HG02840 (cell line): ENCODE data around the gene BCL6.
"Not testable (repeated sequence)": the region's sequence is repeated elsewhere in the genome, so short reads cannot be mapped to it uniquely, and the experiment has no call there.

ENCODE experiments used
- ATAC-seq: cut with Tn5 transposase; IDR thresholded peaks from one replicate; pipeline ENCODE4 v1.9.1; 2021; ENCODE audit warnings: mild to moderate bottlenecking, moderate library complexity, moderate number of reproducible peaks; ENCODE audit not compliant: unreplicated experiment, low FRiP score

Gene BCL6

GRCh38 chr3:187684880-187685279 lies 60.4 kb downstream of the BCL6 start:
- no peak for ATAC-seq

- no peak for ATAC-seq
These were observed 60.8 kb downstream of the BCL6 start for GRCh38 chr3:187684444-187684843.

- not testable (repeated sequence) for ATAC-seq
These were observed 63.5 kb downstream of the BCL6 start for GRCh38 chr3:187681756-187682155.

- ATAC-seq, result no peak
These were observed 65.5 kb downstream of the BCL6 start for GRCh38 chr3:187679638-187680396.

- ATAC-seq, result no peak
These were observed 66.5 kb downstream of the BCL6 start for GRCh38 chr3:187678726-187679268.

GRCh38 chr3:187677604-187678003 lies 67.7 kb downstream of the BCL6 start:
- no peak for ATAC-seq

- no peak for ATAC-seq
These were observed 72.3 kb downstream of the BCL6 start for GRCh38 chr3:187673012-187673411.
